HEK293T (cell line): ENCODE results near the gene OR2J2.
"Not testable (repeated sequence)": the region's sequence is repeated elsewhere in the genome, so short reads cannot be mapped to it uniquely, and the experiment has no call there.

Experiments used
- CTCF ChIA-PET: fragments of 350-600 bp; formaldehyde crosslinking; extraction: SDS; loops from one replicate; lab custom pipeline; 2021; ENCODE audit warnings: antibody characterized with exemption, inconsistent platforms; lab: Yijun Ruan, JAX
- POLR2A ChIA-PET: fragments of 350-600 bp; formaldehyde crosslinking; extraction: SDS; loops from one replicate; lab custom pipeline; 2020; ENCODE audit warnings: antibody characterized with exemption, inconsistent platforms; lab: Yijun Ruan, JAX
- DNase-seq: peaks from one replicate; pipeline ENCODE4 v3.0.0; 2012; ENCODE audit warnings: mixed read lengths; ENCODE audit errors: extremely low spot score
- ARNT ChIP-seq: fragments of 450-650 bp; IDR thresholded peaks from 2 replicates; pipeline ENCODE4 v1.6.1; 2017; ENCODE audit warnings: mild to moderate bottlenecking
- BHLHE40 ChIP-seq: fragments of 450-650 bp; IDR thresholded peaks from 2 replicates; pipeline ENCODE4 v1.6.1; 2016; ENCODE audit warnings: mild to moderate bottlenecking, moderate library complexity, borderline replicate concordance
- CTBP1 ChIP-seq: fragments of 450-650 bp; IDR thresholded peaks from 2 replicates; pipeline ENCODE4 v1.6.1; 2016; ENCODE audit warnings: borderline replicate concordance
- ELF4 ChIP-seq: fragments of 450-650 bp; IDR thresholded peaks from 2 replicates; pipeline ENCODE4 v1.6.1; 2017; ENCODE audit warnings: antibody characterized with exemption
- FOXA1 ChIP-seq: fragments of 450-650 bp; IDR thresholded peaks from 2 replicates; pipeline ENCODE4 v1.6.1; 2016; ENCODE audit warnings: mild to moderate bottlenecking
- FOXK2 ChIP-seq: fragments of 450-650 bp; IDR thresholded peaks from 2 replicates; pipeline ENCODE4 v1.6.1; 2016; ENCODE audit warnings: mild to moderate bottlenecking
- FOXM1 ChIP-seq: fragments of 450-650 bp; IDR thresholded peaks from 2 replicates; pipeline ENCODE4 v1.6.1; 2017; ENCODE audit warnings: mild to moderate bottlenecking, borderline replicate concordance
- HDGF ChIP-seq: fragments of 450-650 bp; IDR thresholded peaks from 2 replicates; pipeline ENCODE4 v1.6.1; 2017; ENCODE audit warnings: antibody characterized with exemption, borderline replicate concordance
- L3MBTL2 ChIP-seq: fragments of 450-650 bp; conservative IDR thresholded peaks from 2 replicates; pipeline ENCODE4 v1.6.1; 2016; ENCODE audit warnings: mild to moderate bottlenecking
- LEF1 ChIP-seq: fragments of 450-650 bp; IDR thresholded peaks from 2 replicates; pipeline ENCODE4 v1.6.1; 2017; ENCODE audit warnings: mild to moderate bottlenecking, borderline replicate concordance
- NFRKB ChIP-seq: fragments of 450-650 bp; IDR thresholded peaks from 2 replicates; pipeline ENCODE4 v1.6.1; 2016; ENCODE audit warnings: mild to moderate bottlenecking, moderate library complexity
- SP1 ChIP-seq: fragments of 450-650 bp; IDR thresholded peaks from 2 replicates; pipeline ENCODE4 v1.6.1; 2017
- SUZ12 ChIP-seq: fragments of 450-650 bp; IDR thresholded peaks from 2 replicates; pipeline ENCODE4 v1.6.1; 2016; ENCODE audit warnings: mild to moderate bottlenecking
- TARDBP ChIP-seq: fragments of 450-650 bp; IDR thresholded peaks from 2 replicates; pipeline ENCODE4 v1.6.1; 2016
- ZNF384 ChIP-seq: fragments of 450-650 bp; IDR thresholded peaks from 2 replicates; pipeline ENCODE4 v1.6.1; 2016
- TF ChIP-seq, protein P1 (sequence below): fragments of 450-650 bp; IDR thresholded peaks from 2 replicates; pipeline ENCODE4 v1.6.1; 2016

The OR2J2 gene

GRCh38 chr6:29170607-29171006 lies at the start of gene OR2J2:
Gene OR2J2, plus strand, starts transcription at chr6:29170907. Its CDS starts 2,729 bp downstream, at chr6:29173636.
- DNase-seq, POLR2A ChIA-PET, CTCF ChIA-PET: not testable (repeated sequence)

GRCh38 chr6:29129326-29130012 lies 41.2 kb upstream of the OR2J2 start:
- TF ChIP-seq FOXK2, result no peak
- TF ChIP-seq ZNF384, result no peak
- no peak for TF ChIP-seq BHLHE40
- no peak for TF ChIP-seq SP1
- TF ChIP-seq HDGF, result no peak
- TF ChIP-seq L3MBTL2, result no peak
- no peak for TF ChIP-seq ELF4
- TF ChIP-seq SUZ12, result no peak
- TF ChIP-seq TARDBP, result no peak
- no peak for TF ChIP-seq ARNT
- TF ChIP-seq LEF1, result no peak
- TF ChIP-seq, protein P1, sequence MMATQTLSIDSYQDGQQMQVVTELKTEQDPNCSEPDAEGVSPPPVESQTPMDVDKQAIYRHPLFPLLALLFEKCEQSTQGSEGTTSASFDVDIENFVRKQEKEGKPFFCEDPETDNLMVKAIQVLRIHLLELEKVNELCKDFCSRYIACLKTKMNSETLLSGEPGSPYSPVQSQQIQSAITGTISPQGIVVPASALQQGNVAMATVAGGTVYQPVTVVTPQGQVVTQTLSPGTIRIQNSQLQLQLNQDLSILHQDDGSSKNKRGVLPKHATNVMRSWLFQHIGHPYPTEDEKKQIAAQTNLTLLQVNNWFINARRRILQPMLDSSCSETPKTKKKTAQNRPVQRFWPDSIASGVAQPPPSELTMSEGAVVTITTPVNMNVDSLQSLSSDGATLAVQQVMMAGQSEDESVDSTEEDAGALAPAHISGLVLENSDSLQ, result no peak
- TF ChIP-seq FOXM1, result no peak
- TF ChIP-seq CTBP1, result no peak
- no peak for TF ChIP-seq FOXA1
- TF ChIP-seq NFRKB, result no peak
- DNase-seq, result no peak
- ChIA-PET POLR2A (no interaction called here), CTCF (interaction anchor here (1.0 kb wide), 1 partner anchor 11 kb away, joined by 4 read pairs; no protein-coding TSS in a partner anchor)

DNA sequence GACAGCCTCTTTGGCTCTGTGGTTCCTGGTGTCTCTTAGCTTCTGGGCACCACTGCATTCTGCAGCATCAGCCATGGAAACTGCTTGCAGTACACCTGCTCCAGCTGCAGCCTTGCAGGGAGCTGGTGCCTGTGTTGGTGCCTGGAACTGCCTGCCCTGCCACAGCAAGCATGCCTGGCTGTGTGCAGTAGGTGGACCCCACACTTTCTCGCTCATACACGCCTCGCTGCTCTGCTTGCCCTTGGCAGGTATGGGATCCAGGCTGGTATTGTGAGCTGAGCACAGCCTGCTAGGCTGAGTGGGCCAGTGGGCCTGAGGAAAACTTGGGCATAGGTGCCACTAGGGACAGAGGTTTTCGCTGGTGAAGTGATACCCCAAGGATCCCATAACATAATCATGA lies 40.1 kb upstream of the OR2J2 start:
- TF ChIP-seq TARDBP (no peak), HDGF (no peak), ZNF384 (no peak), SUZ12 (no peak), SP1 (no peak), ELF4 (no peak), FOXK2 (no peak), BHLHE40 (no peak), FOXM1 (no peak)
- TF ChIP-seq, protein P1, result no peak
- ChIA-PET POLR2A (no interaction called here), CTCF (interaction anchor here (1.0 kb wide), 1 partner anchor 12 kb away, joined by 4 read pairs; no protein-coding TSS in a partner anchor)
- DNase-seq, result no peak

- TF ChIP-seq TARDBP (no peak), BHLHE40 (no peak), SUZ12 (no peak), L3MBTL2 (no peak), ARNT (no peak), FOXA1 (no peak), FOXM1 (no peak), CTBP1 (no peak), NFRKB (no peak), ELF4 (no peak), ZNF384 (no peak), HDGF (no peak), FOXK2 (no peak), LEF1 (no peak), SP1 (no peak)
- TF ChIP-seq, protein P1, result no peak
- CTCF ChIA-PET, result no interaction called here
- POLR2A ChIA-PET, result no interaction called here
- no peak for DNase-seq
Measured at GRCh38 chr6:29131691-29132090, 39.0 kb upstream of the OR2J2 start.

DNA sequence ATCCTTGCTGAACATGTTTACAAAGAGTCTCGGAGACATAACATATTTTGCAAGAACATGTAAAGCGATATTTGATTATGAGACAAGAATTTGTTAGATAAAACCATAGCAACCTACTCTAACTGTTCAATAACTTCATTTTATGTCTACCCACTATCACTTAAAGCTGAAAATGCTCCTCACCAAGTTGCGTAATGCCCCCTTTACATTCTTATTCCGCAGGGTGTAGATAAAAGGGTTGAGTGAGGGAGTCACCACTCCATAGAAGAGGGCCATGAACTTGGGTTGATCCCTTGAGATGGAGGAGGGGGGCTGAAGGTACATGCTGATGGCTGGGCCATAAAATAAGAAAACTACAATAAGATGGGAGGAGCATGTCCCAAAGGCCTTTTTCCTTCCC lies 33.0 kb upstream of the OR2J2 start:
- POLR2A ChIA-PET, result no interaction called here
- CTCF ChIA-PET, result no interaction called here
- no peak for DNase-seq

GRCh38 chr6:29141606-29142005 lies 29.1 kb upstream of the OR2J2 start:
- POLR2A ChIA-PET, result no interaction called here
- CTCF ChIA-PET, result no interaction called here
- TF ChIP-seq L3MBTL2, result no peak
- TF ChIP-seq FOXA1, result no peak
- no peak for TF ChIP-seq ELF4
- no peak for TF ChIP-seq LEF1
- no peak for TF ChIP-seq FOXK2
- no peak for TF ChIP-seq BHLHE40
- no peak for TF ChIP-seq HDGF
- TF ChIP-seq, protein P1, result no peak
- no peak for TF ChIP-seq SUZ12
- no peak for TF ChIP-seq ARNT
- no peak for TF ChIP-seq CTBP1
- DNase-seq, result no peak

More for the DNA sequence above, 33.0 kb upstream of the OR2J2 start:
- TF ChIP-seq, protein P1, result no peak
- TF ChIP-seq SP1, result no peak
- TF ChIP-seq ARNT, result no peak
- no peak for TF ChIP-seq CTBP1
- no peak for TF ChIP-seq SUZ12
